Astrocyte of the hippocampus (primary cell): ENCODE measurements around the gene WNK2.

Experiments used
- DNase-seq: peaks from one replicate; pipeline ENCODE4 v3.0.0; 2011; ENCODE audit warnings: low read depth, low spot score

Gene WNK2

GRCh38 chr9:93217706-93218105 lies 33.8 kb downstream of the WNK2 start:
- no peak for DNase-seq

GRCh38 chr9:93218161-93218560 lies 34.2 kb downstream of the WNK2 start:
- no peak for DNase-seq

DNA sequence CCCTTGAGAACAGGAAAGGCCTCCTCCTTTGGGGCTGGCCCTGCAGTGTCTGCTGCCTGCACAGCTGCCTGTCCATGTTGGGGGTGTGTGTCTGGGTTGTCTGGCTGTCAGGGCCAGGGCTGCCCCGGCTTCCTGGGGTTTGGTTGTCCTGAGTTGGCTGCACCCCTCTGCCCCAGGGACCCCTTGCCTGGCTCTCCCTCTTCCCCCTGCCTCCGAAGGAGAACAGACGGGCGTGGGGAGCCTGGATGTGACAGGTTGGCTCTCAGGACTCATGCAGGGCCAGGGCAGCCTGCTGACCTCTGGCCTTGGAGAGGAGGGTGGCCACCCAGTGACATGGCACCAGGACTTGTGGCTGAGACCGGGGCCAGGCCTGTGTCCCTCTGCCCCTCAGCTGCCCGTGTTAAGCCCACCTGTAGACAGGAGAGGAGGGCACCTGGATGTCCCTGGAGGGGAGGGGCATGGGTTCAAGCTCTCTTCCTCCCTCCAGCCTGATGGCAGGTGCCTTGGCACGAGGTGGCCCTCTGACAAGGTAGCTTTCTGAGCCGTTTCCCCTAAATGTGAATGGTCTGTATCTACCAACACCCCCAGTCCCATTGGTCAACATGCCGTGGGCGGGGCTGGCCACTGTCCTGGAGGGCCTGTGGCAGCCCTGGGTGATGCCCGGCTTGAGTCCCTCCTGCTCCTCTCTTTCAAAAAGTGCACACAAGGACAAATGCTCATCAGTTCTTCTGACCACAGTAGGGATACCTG lies 34.9 kb downstream of the WNK2 start:
- DNase-seq: no peak

DNA sequence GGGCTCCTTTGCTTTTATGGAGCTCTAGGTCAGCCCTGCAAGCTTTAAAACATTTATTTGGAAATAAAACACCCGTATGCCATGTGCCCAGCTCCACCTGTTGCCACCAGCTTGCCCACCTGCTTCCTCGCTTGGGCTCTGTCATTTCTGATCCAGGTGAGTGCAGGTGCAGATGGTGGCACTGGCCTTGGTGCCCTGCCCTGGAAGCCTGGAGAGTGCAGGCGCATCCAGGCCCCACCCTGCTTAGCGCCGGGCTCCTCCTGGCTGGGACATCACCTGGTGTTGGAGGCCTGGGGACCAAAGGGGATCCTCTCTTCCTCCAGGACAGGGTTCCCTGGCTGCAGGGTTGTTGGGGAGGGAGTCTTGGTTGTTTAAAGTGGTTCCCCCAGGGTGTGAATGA lies 35.8 kb downstream of the WNK2 start:
- no peak for DNase-seq

DNA sequence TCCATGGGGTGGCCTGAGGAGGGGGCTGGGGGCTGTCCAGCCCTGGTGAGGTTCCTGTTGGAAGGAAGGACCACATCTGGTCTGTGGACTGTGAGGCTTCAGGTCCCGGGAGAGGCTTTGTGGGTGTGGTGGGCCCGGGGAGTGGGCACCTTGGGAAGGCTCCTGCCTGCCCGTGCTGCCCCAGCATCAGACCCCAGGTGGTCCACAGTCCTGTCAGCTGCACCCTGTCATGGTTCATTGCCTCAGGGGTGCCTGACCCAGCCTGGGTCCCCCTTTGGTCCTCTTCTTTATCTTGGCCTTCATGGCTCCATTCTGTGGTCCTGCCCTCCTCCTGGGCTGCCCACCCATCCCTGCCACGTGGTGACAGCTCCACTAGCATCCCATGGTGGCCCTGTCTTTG lies 36.7 kb downstream of the WNK2 start:
- no peak for DNase-seq

DNA sequence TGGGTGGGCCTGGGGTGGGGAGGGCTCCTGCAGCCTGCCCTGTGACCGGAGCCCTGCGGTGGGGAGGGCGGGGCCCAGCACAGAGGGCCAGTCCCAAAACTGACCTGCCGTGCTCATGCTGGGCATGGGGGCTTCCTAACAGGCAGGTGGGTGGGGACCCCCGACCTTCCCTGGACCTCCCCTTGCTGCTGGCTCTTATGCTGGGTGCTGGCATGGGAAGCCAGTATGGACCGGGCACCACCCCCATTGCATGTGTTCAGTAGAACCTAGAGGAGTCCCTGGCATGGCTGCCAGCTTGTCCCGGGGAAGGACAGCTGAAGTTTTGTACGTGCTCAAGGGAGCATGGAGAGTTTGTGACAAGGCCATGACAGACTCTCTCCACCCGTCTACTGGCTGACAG lies 37.1 kb downstream of the WNK2 start:
- no peak for DNase-seq

DNA sequence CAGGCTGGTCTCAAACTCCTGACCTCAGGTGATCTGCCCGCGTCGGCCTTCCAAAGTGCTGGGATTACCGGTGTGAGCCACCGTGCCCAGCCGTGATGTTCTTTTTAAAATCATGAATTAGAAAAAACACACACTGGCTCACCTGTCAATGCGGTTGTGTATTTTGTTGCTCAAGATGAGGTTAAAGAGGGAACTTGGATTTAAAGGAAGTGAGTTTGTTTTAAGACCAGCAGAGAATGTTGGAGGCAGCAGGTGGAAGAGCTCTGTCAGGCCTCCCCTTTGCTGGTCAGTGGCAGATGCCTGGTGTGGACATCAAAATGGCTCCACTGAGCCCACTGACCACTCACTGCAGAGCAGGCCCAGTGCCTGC lies 38.9 kb downstream of the WNK2 start:
- DNase-seq: no peak

DNA sequence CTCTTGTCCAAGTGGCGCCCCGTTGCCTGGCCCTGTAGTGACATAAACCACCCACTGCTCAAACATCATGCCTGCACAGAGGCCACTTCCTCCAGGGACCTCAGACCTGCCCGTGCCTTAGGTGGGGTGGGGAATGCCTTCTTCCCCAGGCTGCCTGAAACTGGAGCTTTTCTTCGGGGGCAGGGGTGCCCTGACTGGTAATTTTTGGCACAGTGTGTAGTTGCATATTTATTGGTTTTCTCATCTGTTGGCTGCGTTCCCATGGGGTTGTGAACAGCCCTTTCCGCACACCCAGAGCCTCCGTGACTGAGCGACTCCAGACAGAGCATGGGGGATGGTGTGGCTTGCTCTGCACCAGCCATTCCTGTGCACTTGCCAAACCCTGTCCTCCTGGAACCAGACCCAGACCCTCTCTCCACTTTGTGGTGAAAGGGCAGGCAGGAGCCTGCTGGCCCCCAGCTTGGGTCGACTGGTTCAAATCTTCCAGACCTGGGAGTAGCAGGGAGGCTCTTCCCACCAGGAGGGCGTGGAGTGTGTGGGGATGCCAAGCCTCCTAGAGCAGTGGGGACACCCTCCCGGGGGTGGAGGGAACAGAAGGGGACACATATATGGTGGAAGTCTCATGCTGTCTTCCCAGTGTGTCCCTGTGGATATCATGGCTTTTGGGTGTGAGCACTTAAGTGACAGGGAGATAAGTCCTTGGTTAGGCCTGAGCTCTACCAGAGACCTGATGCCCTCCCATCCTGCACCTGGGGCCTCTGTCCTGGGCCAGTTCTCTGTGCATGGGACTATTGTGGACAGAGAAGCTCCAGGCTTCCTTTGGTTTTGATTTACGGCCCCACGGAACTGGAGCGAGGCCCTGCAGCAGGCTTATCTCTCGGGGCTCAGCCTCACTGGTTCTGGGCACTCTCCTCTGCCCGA lies 39.6 kb downstream of the WNK2 start:
- DNase-seq: peak; percentile 94

DNA sequence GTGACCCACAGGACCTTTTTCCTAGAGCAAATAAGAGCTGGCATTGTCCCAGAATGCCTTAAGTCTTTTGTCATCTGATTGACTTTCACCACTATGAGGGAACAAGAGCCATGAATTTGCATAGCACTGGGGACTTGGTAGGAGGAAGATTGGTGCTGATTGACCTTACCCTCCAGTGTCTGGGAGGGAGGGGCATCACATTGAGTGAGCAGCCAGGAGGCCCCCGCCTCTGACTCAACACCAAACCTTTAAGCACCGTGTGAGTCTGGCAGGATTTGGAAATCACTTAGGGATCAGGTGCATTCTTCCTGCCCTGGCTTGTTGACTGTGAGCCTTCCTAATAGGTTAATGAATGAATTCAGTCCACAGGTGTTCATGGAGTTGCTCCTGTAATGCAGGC lies 40.7 kb downstream of the WNK2 start:
- peak; percentile 22 for DNase-seq

GRCh38 chr9:93225417-93225816 lies 41.5 kb downstream of the WNK2 start:
- no peak for DNase-seq

DNA sequence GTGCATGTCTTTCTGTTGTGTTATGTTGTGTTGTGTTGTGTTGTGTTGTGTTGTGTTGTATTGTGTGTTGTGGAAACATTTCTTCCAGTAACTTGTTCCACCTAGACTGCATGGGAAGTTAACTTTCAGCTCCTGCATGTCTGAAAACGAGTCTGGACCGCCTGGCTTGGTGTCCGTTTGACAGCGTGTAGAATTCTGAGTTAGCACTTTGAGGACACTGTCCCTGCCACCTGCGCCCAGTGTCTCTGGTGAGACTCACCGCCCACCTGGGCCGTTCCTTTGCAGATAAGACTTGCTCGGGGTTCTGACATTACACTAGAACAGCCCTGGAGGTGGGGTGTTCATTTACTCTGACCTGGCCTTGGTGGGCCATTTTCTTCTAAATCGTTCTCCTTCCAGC lies 42.0 kb downstream of the WNK2 start:
- no peak for DNase-seq

- no peak for DNase-seq
Measured at GRCh38 chr9:93226819-93227218, 42.9 kb downstream of the WNK2 start.

DNA sequence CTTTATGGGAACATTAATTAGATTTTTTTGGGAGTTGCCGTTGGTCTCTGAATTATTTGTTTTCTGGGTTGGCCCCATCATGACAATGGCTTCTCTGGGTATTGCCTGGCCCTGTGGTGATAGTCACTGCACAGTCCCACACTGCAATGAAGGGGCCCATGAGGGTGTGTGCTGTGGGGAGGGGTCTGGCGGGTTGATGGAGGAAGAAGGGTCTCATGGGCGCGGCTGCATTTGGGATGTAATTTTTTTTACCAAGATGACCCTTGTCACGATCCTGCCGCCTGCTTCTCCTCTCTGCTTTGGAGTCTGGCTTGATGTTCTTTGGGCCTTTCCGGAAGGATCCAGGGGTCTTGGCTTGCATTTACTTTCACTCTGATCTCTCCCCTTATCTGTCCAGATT lies 44.1 kb downstream of the WNK2 start:
- DNase-seq: no peak

DNA sequence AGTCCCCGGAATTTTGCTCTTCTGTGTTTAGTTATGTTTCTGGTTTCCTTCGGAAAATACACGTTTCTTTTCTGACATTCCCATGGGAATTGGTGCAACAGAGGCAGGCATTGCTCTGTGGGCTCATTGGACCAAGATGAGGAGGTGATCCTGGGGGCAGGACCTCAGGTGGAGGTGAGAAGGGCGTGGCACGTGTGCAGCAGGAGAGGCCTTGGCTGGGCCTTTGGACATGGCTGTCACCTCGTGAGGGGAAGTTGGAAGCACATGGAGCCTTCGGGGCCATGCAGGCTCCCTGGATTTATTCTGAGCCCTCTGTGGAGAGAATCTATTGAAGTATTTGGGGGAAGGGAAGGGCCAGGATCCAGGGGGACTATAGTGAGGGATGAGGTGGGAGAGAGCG lies 44.5 kb downstream of the WNK2 start:
- DNase-seq: no peak

DNA sequence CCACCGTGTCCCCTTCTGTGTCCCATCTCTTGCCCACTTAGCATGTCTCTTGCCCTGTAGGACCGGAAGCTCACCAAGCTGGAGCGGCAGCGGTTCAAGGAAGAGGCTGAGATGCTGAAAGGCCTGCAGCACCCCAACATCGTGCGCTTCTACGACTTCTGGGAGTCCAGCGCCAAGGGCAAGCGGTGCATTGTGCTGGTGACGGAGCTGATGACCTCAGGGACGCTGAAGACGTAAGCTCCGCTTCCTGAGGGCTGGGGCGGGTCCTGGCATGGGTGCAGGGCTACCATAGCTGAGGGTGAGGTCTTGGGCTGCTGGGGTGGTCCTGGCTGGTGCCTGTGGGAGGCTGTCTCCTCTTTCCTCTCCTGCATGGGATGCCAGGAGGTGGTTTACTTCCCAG lies 45.7 kb downstream of the WNK2 start:
- DNase-seq: no peak

GRCh38 chr9:93230185-93230584 lies 46.2 kb downstream of the WNK2 start:
- DNase-seq: no peak

DNA sequence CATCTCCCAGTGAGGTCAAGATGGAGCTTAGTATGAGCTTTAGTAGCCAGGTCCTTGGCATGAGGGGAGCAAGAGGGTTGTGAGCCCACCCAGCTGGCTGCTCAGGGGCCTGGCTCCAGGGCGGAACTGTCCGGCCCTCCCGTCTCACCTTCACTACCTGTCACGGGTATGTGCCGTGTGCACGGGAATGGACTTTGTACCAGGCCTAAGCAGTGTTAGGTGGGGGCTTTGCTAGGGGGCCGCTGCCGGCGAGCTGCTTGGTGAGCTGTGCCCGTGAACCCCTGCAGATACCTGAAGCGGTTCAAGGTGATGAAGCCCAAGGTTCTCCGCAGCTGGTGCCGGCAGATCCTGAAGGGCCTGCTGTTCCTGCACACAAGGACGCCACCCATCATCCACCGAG lies 46.7 kb downstream of the WNK2 start:
- no peak for DNase-seq

DNA sequence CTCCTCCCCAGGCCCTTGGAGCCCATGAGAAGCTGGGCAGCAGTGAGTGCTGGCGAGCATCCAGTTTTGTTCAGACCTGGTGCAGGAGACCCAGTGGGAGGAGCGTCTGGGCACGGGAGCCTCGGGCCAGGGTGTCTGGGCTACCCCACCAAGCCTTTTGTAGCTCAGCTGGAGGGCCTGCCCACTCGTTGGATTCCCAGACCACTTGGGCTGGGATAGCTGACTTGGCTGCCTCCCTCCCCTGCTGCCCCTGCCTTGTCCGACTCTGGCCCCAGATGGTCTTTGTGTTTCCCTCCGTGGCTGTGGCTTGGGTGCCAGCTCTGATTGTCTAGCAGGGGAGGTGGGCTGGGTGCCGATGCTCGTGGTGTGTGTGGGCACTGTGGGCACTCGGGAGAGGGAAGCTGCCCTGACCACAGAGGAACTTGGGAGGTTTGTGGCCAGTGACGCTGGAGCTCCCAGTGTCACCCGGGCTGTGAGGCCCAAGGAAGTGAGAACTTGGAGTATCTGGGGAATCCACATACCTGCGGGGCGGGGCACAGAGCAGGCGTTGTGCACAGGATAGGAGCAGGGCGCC lies 47.3 kb downstream of the WNK2 start:
- DNase-seq: peak; percentile 66

DNA sequence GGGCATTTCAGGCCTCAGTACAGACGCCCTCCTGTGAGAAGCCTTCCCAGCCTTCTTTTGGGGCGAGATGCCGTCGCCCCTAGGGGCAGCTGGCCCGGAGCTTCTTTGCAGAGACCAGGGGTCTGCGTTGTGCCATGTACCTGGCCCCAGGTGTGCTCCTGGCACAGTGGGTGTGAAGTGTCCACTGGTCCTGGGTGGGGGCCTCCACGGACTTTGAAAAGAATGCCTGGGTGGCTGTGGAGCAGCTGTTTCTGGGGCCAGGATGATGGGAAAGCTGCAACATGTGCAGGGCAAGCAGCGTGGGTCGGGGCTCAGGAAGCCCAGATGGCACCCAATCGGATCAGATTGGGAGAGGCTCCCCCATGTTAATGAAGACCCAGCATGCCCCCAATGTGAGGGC lies 47.8 kb downstream of the WNK2 start:
- no peak for DNase-seq

DNA sequence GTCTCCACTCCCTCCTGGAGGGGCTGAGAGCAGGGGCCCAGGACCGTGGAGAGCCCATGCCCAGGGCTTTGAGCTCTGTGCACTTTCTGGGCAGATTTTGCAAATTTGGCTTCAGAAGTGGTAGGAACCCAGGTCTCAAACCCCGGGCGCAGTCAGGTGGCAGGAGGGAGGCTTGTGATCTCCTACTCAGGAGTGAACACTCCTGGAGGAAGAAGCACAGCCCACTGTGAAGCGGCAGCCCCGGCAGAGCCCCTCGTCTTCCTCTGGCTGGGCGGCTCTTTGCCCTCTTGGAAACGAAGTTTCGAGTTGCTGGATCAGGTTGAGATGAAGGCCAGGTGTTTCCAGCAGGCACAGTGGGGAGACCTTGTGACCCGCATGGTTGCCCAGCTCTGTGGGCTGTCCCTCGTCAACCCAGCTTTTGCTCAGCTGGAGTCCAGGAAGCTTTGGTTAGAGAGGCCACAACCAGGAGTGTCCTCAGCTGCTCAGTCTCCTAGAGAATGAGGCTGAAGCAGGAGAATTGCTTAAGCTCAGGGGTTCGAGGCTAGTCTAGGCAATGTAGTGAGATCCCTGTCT lies 48.5 kb downstream of the WNK2 start:
- no peak for DNase-seq

- no peak for DNase-seq
Measured at GRCh38 chr9:93233033-93233432, 49.1 kb downstream of the WNK2 start.

DNA sequence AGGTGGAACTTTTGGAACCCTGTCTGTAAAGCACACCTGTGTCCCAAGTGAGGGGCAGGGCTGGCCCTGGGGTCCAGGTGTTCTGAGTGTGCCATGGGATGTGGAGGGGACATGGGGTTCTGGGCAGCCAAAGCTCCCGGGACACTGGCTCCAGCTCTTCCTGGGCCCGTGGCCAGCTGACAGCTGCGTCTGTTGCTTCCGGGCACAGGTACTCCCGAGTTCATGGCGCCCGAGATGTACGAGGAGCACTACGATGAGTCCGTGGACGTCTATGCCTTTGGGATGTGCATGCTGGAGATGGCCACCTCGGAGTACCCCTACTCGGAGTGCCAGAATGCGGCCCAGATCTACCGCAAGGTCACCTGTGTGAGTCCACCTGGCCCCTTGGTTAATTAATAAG lies 50.7 kb downstream of the WNK2 start:
- no peak for DNase-seq
